HFF-Myc (cell line): Measurements from ENCODE around the gene MST1.

Experiments
- DNase-seq: peaks from one replicate; pipeline ENCODE4 v3.0.0-alpha.2; 2011; ENCODE audit warnings: low read depth; ENCODE audit errors: extremely low read depth
- H3K4me3 ChIP-seq: replicated peaks from 2 replicates; pipeline ENCODE4 v1.5.1; 2011; ENCODE audit warnings: low read depth, mild to moderate bottlenecking, control low read depth, low read length
- TF ChIP-seq, protein P1 (sequence below): IDR thresholded peaks from 2 replicates; pipeline ENCODE4 v1.5.1; 2012; ENCODE audit warnings: mild to moderate bottlenecking, low read depth, low read length, control low read depth; ENCODE audit errors: missing control alignments

The MST1 gene

DNA sequence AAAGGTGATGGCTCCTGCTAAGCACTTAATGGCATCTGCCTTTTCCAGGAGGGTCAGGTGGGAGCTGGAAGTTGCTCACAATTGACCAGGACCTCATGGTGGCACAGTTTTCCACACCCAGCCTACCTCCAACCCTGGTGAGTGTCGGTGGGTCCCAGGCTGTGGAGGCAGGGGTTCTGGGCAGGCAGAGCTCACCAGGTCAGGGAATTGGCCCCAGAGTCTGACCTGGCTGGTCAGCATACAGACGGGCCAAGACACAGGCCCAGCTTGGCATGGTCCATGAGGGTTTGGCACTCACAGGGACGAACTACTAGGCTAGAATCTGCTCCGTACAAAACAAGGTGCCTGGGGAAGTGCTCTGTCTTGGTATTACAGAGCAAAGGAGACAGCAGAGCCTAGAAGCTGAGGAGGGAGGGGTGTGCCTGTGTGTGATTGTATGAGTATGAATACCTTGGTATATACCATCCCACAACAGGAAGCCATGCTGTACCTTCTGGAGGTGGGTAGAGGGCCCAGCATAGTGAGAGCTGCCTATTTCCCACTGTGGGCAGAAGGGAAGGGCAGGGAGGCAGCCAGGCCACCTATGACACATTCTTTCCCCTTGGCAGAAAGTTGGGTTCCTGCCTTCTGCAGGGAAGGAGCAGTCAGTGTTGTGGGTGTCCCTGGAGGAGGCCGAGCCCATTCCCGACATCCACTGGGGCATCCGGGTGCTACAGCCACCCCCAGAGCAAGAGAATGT, 8.6 kb downstream of the MST1 start:
- H3K4me3 ChIP-seq: no peak overlapping the region
- DNase-seq: no peak
- TF ChIP-seq, protein P1, sequence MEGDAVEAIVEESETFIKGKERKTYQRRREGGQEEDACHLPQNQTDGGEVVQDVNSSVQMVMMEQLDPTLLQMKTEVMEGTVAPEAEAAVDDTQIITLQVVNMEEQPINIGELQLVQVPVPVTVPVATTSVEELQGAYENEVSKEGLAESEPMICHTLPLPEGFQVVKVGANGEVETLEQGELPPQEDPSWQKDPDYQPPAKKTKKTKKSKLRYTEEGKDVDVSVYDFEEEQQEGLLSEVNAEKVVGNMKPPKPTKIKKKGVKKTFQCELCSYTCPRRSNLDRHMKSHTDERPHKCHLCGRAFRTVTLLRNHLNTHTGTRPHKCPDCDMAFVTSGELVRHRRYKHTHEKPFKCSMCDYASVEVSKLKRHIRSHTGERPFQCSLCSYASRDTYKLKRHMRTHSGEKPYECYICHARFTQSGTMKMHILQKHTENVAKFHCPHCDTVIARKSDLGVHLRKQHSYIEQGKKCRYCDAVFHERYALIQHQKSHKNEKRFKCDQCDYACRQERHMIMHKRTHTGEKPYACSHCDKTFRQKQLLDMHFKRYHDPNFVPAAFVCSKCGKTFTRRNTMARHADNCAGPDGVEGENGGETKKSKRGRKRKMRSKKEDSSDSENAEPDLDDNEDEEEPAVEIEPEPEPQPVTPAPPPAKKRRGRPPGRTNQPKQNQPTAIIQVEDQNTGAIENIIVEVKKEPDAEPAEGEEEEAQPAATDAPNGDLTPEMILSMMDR: no peak

GRCh38 chr3:49675912-49676311, 13.4 kb downstream of the MST1 start:
- H3K4me3 ChIP-seq: no peak overlapping the region; the same call in 1 of the 2 replicates
- DNase-seq: no peak
- TF ChIP-seq, protein P1: no peak

DNA sequence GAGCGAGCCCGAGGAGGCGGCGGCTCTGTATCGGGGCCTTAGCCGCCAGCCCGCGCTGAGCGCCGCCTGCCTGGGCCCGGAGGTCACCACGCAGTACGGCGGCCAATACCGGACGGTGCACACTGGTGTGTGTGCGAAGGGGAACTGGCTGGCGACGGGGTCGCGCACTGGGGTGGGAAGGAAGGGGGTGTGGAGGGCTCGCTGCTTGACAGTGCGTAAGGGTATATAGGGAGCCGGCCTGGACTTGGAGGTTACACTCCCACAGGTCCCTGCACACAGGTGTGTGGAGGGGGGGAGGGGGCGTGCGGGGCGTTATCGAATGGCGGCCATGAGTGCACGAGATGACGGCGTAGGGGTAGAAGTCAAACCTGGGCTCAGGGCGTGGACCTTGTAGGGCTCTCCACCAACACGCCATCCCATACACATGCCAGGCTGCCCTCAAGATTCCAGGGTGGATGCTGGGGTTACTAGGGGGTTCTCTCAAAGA, 14.7 kb downstream of the MST1 start:
- no peak for DNase-seq
- TF ChIP-seq, protein P1: no peak
- peak overlapping the region; percentile 83 for H3K4me3 ChIP-seq

DNA sequence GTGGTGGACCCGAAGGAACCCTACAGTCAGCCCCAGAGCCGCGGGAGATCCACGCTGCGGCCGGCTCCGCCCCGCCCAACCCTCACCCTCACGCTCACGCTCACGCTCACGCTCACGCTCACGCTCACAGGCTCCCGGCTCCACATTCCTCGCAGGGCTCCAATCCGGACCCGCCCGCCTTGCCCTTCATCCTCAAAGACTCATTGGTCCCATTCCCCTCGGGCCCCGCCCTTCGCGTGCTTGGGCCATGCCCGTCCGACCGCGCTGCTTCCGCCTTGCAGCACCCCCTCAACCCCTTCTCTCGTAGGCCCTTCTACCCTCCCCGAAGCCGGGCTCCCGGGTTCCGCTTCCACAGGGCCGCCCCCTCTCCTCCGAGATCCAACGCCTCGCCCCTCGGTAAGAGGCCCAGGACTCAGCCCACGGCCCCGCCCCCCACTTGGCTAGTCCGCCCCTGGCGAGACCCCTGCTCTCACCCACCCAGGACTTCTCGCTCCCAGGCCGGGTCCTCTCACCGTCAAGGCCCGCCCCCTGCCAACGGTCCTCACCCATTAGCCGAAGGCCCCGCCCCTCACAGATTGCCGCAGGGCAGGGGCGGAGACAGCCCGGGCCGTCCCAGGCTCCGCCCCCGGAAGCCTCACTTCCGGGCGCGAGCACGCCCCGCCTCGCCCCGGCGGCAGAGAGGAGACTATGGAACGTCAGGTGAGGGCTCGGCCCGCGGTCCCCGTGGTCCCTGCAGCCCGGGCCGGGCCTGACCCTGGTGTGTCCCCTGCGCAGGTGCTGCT, 15.4 kb downstream of the MST1 start, which contains the start of gene APEH:
Gene APEH, plus strand, starts transcription at position 637 of the 782 bp plus-strand sequence. Its CDS starts 51 bp downstream, at position 688.
- DNase-seq: peak; percentile 92
- TF ChIP-seq, protein P1: no peak
- H3K4me3 ChIP-seq: peak within 1 kb of the TSS; percentile 83

GRCh38 chr3:49673121-49673714, 16.1 kb downstream of the MST1 start:
- DNase-seq: no peak
- peak overlapping the region; percentile 83 for H3K4me3 ChIP-seq
- TF ChIP-seq, protein P1: no peak
